Measurements from ENCODE around the gene HHIPL1. TPM values are rescaled to one million over a fixed set of nuclear protein-coding genes. Genes with fewer than 3 reads are reported as not detected.
A peak's percentile ranks its signal among the peaks of the same experiment; 100 is the strongest.

HHIPL1 gene
- total and polyA plus RNA-seq, 2 of the 8 experiments (the other 6 are each of a cell fraction or from before 2014, with no cell fraction given), result 1.5 to 2.6 TPM

DNA sequence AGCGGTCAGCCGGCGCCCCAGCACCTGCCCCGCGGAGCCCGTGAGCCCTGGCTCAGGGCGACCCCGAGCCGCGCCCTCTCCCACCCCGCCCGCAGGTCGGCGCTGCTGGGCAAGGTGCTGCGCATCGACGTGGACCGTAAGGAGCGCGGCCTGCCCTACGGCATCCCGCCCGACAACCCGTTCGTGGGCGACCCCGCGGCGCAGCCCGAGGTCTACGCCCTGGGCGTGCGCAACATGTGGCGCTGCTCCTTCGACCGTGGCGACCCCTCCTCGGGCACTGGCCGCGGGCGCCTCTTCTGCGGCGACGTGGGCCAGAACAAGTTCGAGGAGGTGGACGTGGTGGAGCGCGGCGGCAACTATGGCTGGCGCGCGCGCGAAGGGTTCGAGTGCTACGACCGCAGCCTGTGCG lies 14.4 kb downstream of the HHIPL1 start (continued):
- TF ChIP-seq, protein P1, sequence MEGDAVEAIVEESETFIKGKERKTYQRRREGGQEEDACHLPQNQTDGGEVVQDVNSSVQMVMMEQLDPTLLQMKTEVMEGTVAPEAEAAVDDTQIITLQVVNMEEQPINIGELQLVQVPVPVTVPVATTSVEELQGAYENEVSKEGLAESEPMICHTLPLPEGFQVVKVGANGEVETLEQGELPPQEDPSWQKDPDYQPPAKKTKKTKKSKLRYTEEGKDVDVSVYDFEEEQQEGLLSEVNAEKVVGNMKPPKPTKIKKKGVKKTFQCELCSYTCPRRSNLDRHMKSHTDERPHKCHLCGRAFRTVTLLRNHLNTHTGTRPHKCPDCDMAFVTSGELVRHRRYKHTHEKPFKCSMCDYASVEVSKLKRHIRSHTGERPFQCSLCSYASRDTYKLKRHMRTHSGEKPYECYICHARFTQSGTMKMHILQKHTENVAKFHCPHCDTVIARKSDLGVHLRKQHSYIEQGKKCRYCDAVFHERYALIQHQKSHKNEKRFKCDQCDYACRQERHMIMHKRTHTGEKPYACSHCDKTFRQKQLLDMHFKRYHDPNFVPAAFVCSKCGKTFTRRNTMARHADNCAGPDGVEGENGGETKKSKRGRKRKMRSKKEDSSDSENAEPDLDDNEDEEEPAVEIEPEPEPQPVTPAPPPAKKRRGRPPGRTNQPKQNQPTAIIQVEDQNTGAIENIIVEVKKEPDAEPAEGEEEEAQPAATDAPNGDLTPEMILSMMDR (IDR thresholded peaks at IDR 0.05; ENCODE audit: control extremely low read depth in 1 of 3, insufficient read depth in 1 of 3, low read depth in 1 of 3, low read length in 3 of 3), result peak in 2 of 3 experiments; percentile 51 to 54; a peak in 3 of 4 replicates
- no peak for TF ChIP-seq POLR2A (IDR thresholded peaks at IDR 0.05; ENCODE audit: control extremely low read depth in 1 of 2, low read depth in 2 of 2, low read length in 2 of 2)
- TF ChIP-seq CHD1 (IDR thresholded peaks at IDR 0.05; ENCODE audit: low read depth, low read length), result no peak
- TF ChIP-seq, protein P2, sequence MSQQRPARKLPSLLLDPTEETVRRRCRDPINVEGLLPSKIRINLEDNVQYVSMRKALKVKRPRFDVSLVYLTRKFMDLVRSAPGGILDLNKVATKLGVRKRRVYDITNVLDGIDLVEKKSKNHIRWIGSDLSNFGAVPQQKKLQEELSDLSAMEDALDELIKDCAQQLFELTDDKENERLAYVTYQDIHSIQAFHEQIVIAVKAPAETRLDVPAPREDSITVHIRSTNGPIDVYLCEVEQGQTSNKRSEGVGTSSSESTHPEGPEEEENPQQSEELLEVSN (IDR thresholded peaks at IDR 0.05), result peak; percentile 51; the same call in 1 of the 2 replicates
- TF ChIP-seq SUZ12 (IDR thresholded peaks at IDR 0.05; ENCODE audit: low read length), result no peak
- TF ChIP-seq, protein P3, sequence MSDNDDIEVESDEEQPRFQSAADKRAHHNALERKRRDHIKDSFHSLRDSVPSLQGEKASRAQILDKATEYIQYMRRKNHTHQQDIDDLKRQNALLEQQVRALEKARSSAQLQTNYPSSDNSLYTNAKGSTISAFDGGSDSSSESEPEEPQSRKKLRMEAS (IDR thresholded peaks at IDR 0.05), result peak; percentile 56; the same call in 1 of the 2 replicates

All from H1 (cell line).